Lower leg skin (tissue), 4 donors: ENCODE measurements around the gene DNAJC17. TPM values are rescaled to one million over a fixed set of nuclear protein-coding genes. Genes with fewer than 3 reads are reported as not detected.

Source experiments
- DNase-seq, 2 donors: peaks; one replicate each; pipeline ENCODE4 v3.0.0-alpha.2; 2019; ENCODE audit warnings: low spot score in 2 of 2
- H3K4me3 ChIP-seq: fragments of 200-600 bp; sonication (generic); 2 replicates; pipeline ENCODE4 v1.5.1; 2017; ENCODE audit warnings: mild to moderate bottlenecking, low read depth; ENCODE audit not compliant: poor library complexity, severe bottlenecking
- CTCF ChIP-seq, 3 donors: fragments of 450-650 bp; IDR thresholded peaks; one replicate each; pipeline ENCODE4 v1.5.1; 2016; ENCODE audit warnings: antibody characterized with exemption in 3 of 3, mild to moderate bottlenecking in 3 of 3, moderate library complexity in 2 of 3
- POLR2A ChIP-seq, 2 donors: fragments of 450-650 bp; IDR thresholded peaks; one replicate each; pipeline ENCODE4 v1.6.1; 2016 to 2017; ENCODE audit warnings: antibody characterized with exemption in 2 of 2, mild to moderate bottlenecking in 1 of 2, moderate library complexity in 1 of 2
- WGBS, 2 donors: methylation state at CpG; one replicate each; pipeline ENCODE4 v1.1.5; 2018; 5-methylcytosine and 5-hydroxymethylcytosine counted together
- intact Hi-C: fragments of 100-400 bp; cut with DNase I; formaldehyde crosslinking; loops from one replicate; pipeline ENCODE4 v1.15.0; 2023; ENCODE audit warnings: low total_unique reads
- total RNA-seq, 4 donors: library from RNA; depleted of rRNA; stranded (reverse); fragments of >200 nt; gene quantifications; one replicate each; pipeline ENCODE4 v1.1.0, GENCODE V29; 2016

DNAJC17 gene
- total RNA-seq, 4 donors from 2014 or later: 16.5 to 53.1 (median 29.3) TPM

- TF ChIP-seq CTCF (IDR thresholded peaks at IDR 0.05) (no peak), POLR2A (IDR thresholded peaks at IDR 0.05) (no peak)
- 90 to 96% methylated on average over 5 of the region's 5 CpGs for WGBS, 2 donors
- no peak overlapping the region for H3K4me3 ChIP-seq
- intact Hi-C loops: loop anchor here (5.0 kb wide), 1 partner anchor 38 kb away; no protein-coding TSS in a partner anchor
- no peak for DNase-seq
Measured at GRCh38 chr15:40744815-40745152, 62.5 kb downstream of the DNAJC17 start.

GRCh38 chr15:40743921-40744814, 63.1 kb downstream of the DNAJC17 start:
- intact Hi-C loops: no loop called here
- H3K4me3 ChIP-seq: no peak overlapping the region
- 68 to 73% methylated on average over 12 of the region's 12 CpGs for WGBS, 2 donors
- DNase-seq: no peak
- TF ChIP-seq POLR2A (IDR thresholded peaks at IDR 0.05) (no peak), CTCF (IDR thresholded peaks at IDR 0.05) (no peak)

- H3K4me3 ChIP-seq: no peak overlapping the region
- WGBS, 2 donors: 71 to 77% methylated on average over 2 of the region's 2 CpGs
Measured at GRCh38 chr15:40743485-40743901, 63.8 kb downstream of the DNAJC17 start.

GRCh38 chr15:40739854-40740253, 67.4 kb downstream of the DNAJC17 start:
- TF ChIP-seq POLR2A (IDR thresholded peaks at IDR 0.05) (no peak), CTCF (IDR thresholded peaks at IDR 0.05) (no peak)
- H3K4me3 ChIP-seq: no peak overlapping the region
- DNase-seq: peak in 1 of 2 donors; percentile 43
- 88 to 97% methylated on average over 2 of the region's 2 CpGs for WGBS, 2 donors
- intact Hi-C loops: no loop called here

More at GRCh38 chr15:40743485-40743901, 63.8 kb downstream of the DNAJC17 start:
- no peak for TF ChIP-seq CTCF (IDR thresholded peaks at IDR 0.05)
- TF ChIP-seq POLR2A (IDR thresholded peaks at IDR 0.05): no peak
- intact Hi-C loops: no loop called here
- no peak for DNase-seq

- H3K4me3 ChIP-seq: no peak overlapping the region
- intact Hi-C loops: no loop called here
- peak in 1 of 2 donors; percentile 15 for DNase-seq
- TF ChIP-seq POLR2A (IDR thresholded peaks at IDR 0.05) (no peak), CTCF (IDR thresholded peaks at IDR 0.05) (no peak)
- WGBS, 2 donors: 58 to 65% methylated on average over 2 of the region's 2 CpGs
Measured at GRCh38 chr15:40739047-40739446, 68.2 kb downstream of the DNAJC17 start.
